ENCODE measurements around the gene HOXC4. TPM values are rescaled to one million over a fixed set of nuclear protein-coding genes. Genes with fewer than 3 reads are reported as not detected.

The HOXC4 gene
- polyA plus RNA-seq, 3 donors, result not detected

- H3K4me1 Mint-ChIP-seq, result peaks cover 34% of the 10 kb centered on the region
- no peak overlapping the region for H2AFZ ChIP-seq (ENCODE audit: insufficient read depth, low read depth, low read length, poor library complexity, severe bottlenecking)
- H3K4me2 ChIP-seq (replicated peaks; ENCODE audit: extremely low read depth, low read length, poor library complexity, severe bottlenecking), result peak overlapping the region; percentile 3
- H3K27me3 ChIP-seq (ENCODE audit: control insufficient read depth in 2 of 2, insufficient read depth in 2 of 2, low read length in 2 of 2), result peaks cover 90 to 99% of the 10 kb centered on the region in 2 donors
- no peak overlapping the region for H3K27ac ChIP-seq (ENCODE audit: low read depth in 1 of 2, low read length in 2 of 2)
- TF ChIP-seq, protein P1, sequence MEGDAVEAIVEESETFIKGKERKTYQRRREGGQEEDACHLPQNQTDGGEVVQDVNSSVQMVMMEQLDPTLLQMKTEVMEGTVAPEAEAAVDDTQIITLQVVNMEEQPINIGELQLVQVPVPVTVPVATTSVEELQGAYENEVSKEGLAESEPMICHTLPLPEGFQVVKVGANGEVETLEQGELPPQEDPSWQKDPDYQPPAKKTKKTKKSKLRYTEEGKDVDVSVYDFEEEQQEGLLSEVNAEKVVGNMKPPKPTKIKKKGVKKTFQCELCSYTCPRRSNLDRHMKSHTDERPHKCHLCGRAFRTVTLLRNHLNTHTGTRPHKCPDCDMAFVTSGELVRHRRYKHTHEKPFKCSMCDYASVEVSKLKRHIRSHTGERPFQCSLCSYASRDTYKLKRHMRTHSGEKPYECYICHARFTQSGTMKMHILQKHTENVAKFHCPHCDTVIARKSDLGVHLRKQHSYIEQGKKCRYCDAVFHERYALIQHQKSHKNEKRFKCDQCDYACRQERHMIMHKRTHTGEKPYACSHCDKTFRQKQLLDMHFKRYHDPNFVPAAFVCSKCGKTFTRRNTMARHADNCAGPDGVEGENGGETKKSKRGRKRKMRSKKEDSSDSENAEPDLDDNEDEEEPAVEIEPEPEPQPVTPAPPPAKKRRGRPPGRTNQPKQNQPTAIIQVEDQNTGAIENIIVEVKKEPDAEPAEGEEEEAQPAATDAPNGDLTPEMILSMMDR (IDR thresholded peaks at IDR 0.05), result no peak
- DNase-seq, result no peak
- no peaks in the 10 kb centered on the region for H4K20me1 ChIP-seq (ENCODE audit: insufficient read depth, low read length)
- H3K27me3 Mint-ChIP-seq (ENCODE audit: low read depth in 3 of 3), result peaks cover 97 to 98% (median 98%) of the 10 kb centered on the region in 3 donors
- H3K36me3 Mint-ChIP-seq, result peaks cover 5 to 10% of the 10 kb centered on the region in 2 donors
- 17% methylated on average over 7 of the region's 17 CpGs for WGBS (ENCODE audit: insufficient coverage)
- H3K36me3 ChIP-seq (replicated peaks in 1 of 2; ENCODE audit: control insufficient read depth in 1 of 2, insufficient read depth in 2 of 2, low read length in 2 of 2), result no peaks in the 10 kb centered on the region
- no peaks in the 10 kb centered on the region for H3K79me2 ChIP-seq (ENCODE audit: insufficient read depth, low read length)
- peak overlapping the region; percentile 9 to 81 for H3K4me3 Mint-ChIP-seq
- no peak overlapping the region for H3K9ac ChIP-seq (ENCODE audit: insufficient read depth, low read length, poor library complexity, severe bottlenecking)
- H3K4me3 ChIP-seq (replicated peaks in 1 of 3; ENCODE audit: low read depth in 2 of 3, low read length in 3 of 3), result no peak overlapping the region
- peaks cover 0 to 41% (median 13%) of the 10 kb centered on the region in 7 donors for H3K9me3 Mint-ChIP-seq
- H3K9me3 ChIP-seq (replicated peaks in 1 of 2; ENCODE audit: control insufficient read depth in 1 of 2, insufficient read depth in 1 of 2, low read length in 2 of 2), result peaks cover 2 to 49% of the 10 kb centered on the region in 2 donors
- intact Hi-C loops (cut with micrococcal nuclease), result no loop called here
- no peak overlapping the region for H3K27ac Mint-ChIP-seq
- H3K4me1 ChIP-seq (ENCODE audit: control insufficient read depth in 1 of 2, insufficient read depth in 2 of 2, low read length in 2 of 2), result peaks cover 14% of the 10 kb centered on the region in 2 donors
These were observed 42.5 kb upstream of the HOXC4 start for GRCh38 chr12:54010972-54011664.

DNA sequence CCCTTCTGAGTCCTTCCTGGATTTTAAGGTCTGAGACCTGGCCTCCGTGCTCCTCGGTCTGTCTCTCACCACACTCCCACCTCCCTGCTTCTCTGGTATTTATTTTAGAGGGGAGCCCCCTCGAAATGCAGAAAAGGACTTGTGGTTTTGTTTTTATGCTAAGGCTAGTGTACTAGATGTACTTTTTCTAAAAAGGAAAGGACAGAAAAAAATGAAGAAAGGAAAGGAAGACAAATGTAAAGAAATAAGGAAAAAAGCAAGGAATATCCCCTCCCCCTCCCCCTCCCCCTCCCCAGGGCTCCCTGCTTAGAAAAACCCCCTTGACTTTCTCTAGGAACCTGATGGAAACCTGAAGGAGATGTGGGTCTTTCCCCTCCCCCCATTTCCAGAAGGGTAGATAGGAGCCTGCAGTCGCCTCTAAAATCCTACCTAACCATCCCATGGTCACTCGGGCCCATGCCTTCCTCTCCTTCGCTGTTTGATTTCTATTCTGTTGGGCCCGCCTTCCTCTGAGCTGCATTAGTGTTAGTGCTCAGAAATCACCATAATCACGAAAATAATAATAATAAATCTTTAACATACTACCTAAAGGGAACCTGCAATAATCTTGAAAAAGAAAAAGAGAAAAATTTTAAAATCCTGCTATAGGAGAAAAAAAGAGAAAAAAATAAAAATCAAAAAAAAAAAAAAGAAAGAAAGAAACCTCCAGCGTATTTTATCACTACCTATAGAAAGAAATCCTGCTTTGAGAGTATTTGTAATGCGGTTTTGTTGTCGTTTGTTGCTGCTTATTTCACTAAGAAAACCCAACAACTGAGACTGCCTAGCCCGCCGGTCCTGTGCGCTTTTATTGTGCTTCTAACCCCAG is 41.7 kb upstream of the HOXC4 start:
- Histone ChIP-seq H3K4me3 (replicated peaks in 1 of 3; ENCODE audit: low read depth in 2 of 3, low read length in 3 of 3) (no peak overlapping the region), H3K4me1 (ENCODE audit: control insufficient read depth in 1 of 2, insufficient read depth in 2 of 2, low read length in 2 of 2) (peaks cover 6% of the 10 kb centered on the region in 2 donors), H3K36me3 (replicated peaks in 1 of 2; ENCODE audit: control insufficient read depth in 1 of 2, insufficient read depth in 2 of 2, low read length in 2 of 2) (no peaks in the 10 kb centered on the region), H3K4me2 (replicated peaks; ENCODE audit: extremely low read depth, low read length, poor library complexity, severe bottlenecking) (no peak overlapping the region), H3K9me3 (replicated peaks in 1 of 2; ENCODE audit: control insufficient read depth in 1 of 2, insufficient read depth in 1 of 2, low read length in 2 of 2) (peaks cover under 1 to 46% of the 10 kb centered on the region in 2 donors), H3K79me2 (ENCODE audit: insufficient read depth, low read length) (no peaks in the 10 kb centered on the region), H4K20me1 (ENCODE audit: insufficient read depth, low read length) (no peaks in the 10 kb centered on the region), H2AFZ (ENCODE audit: insufficient read depth, low read depth, low read length, poor library complexity, severe bottlenecking) (no peak overlapping the region), H3K27me3 (ENCODE audit: control insufficient read depth in 2 of 2, insufficient read depth in 2 of 2, low read length in 2 of 2) (peaks cover 93 to 99% of the 10 kb centered on the region in 2 donors), H3K9ac (ENCODE audit: insufficient read depth, low read length, poor library complexity, severe bottlenecking) (no peak overlapping the region), H3K27ac (ENCODE audit: low read depth in 1 of 2, low read length in 2 of 2) (no peak overlapping the region)
- Mint-ChIP-seq H3K4me1 (peaks cover 28% of the 10 kb centered on the region), H3K36me3 (peaks cover 3 to 6% of the 10 kb centered on the region in 2 donors), H3K4me3 (peak overlapping the region in 1 of 2 donors; percentile 81), H3K9me3 (peaks cover 0 to 45% (median 11%) of the 10 kb centered on the region in 7 donors), H3K27me3 (ENCODE audit: low read depth in 3 of 3) (peaks cover 97 to 98% (median 98%) of the 10 kb centered on the region in 3 donors), H3K27ac (peak overlapping the region in 1 of 7 donors; percentile 60)
- no CpG with 5 or more reads among the region's 14 CpGs for WGBS (ENCODE audit: insufficient coverage)
- TF ChIP-seq, protein P1 (IDR thresholded peaks at IDR 0.05), result no peak
- DNase-seq, result no peak
- intact Hi-C loops (cut with micrococcal nuclease), result no loop called here

Measured in CD14-positive monocyte (primary cell).